PC-9 (cell line): Measurements from ENCODE around the gene ZNF3. TPM values are rescaled to one million over a fixed set of nuclear protein-coding genes. Genes with fewer than 3 reads are reported as not detected.

Experiments
- BruUV-seq: library from RNA; stranded (reverse); fragments of 400-500 nt; replicated peaks from 2 replicates; lab custom pipeline; 2021; lab: Mats Ljungman, UMichigan
- CTCF ChIA-PET: fragments of 300-600 bp; sonication (Branson Sonifier 250); formaldehyde crosslinking; loops from one replicate; lab custom pipeline; 2022; ENCODE audit warnings: antibody characterized with exemption; lab: Charles Lee
- POLR2A ChIA-PET: fragments of 300-600 bp; sonication (Branson Sonifier 250); formaldehyde crosslinking; loops from one replicate; lab custom pipeline; 2022; ENCODE audit warnings: antibody characterized with exemption; ENCODE audit not compliant: unreplicated experiment; lab: Charles Lee
- DNase-seq, 2 experiments: peaks; one replicate each; pipeline versions ENCODE4 v3.0.0 to v3.0.0-alpha.2; 2015 to 2022; ENCODE audit warnings: mixed read lengths in 1 of 2
- H2AFZ ChIP-seq: fragments of 200-600 bp; sonication (generic); 2 replicates; pipeline ENCODE4 v1.8.1; 2017; ENCODE audit warnings: antibody characterized with exemption
- H3F3A ChIP-seq: fragments of 200-600 bp; sonication (generic); 2 replicates; pipeline ENCODE4 v1.8.1; 2017; ENCODE audit warnings: antibody characterized with exemption, mild to moderate bottlenecking, low read depth; ENCODE audit not compliant: insufficient read depth
- H3K27ac ChIP-seq: fragments of 200-600 bp; sonication (generic); 2 replicates; pipeline ENCODE4 v1.6.1; 2016; ENCODE audit warnings: mixed run types
- H3K27me3 ChIP-seq: fragments of 200-600 bp; sonication (generic); 2 replicates; pipeline ENCODE4 v1.6.1; 2016; ENCODE audit warnings: low read depth, mixed run types; ENCODE audit not compliant: insufficient read depth
- H3K36me3 ChIP-seq: fragments of 200-600 bp; sonication (generic); 2 replicates; pipeline ENCODE4 v1.6.1; 2016; ENCODE audit warnings: low read depth, mixed run types
- H3K4me1 ChIP-seq: fragments of 200-600 bp; sonication (generic); replicated peaks from 2 replicates; pipeline ENCODE4 v1.6.1; 2016; ENCODE audit warnings: mixed run types; ENCODE audit not compliant: insufficient read depth
- H3K4me2 ChIP-seq: fragments of 200-600 bp; sonication (generic); 2 replicates; pipeline ENCODE4 v1.6.1; 2017; ENCODE audit warnings: mixed run types
- H3K4me3 ChIP-seq: fragments of 200-600 bp; sonication (generic); 2 replicates; pipeline ENCODE4 v1.6.1; 2016; ENCODE audit warnings: mixed run types
- H3K79me2 ChIP-seq: fragments of 200-600 bp; sonication (generic); 2 replicates; pipeline ENCODE4 v1.6.1; 2017; ENCODE audit warnings: low read depth, mixed run types
- H3K9me2 ChIP-seq: fragments of 200-600 bp; sonication (generic); 2 replicates; pipeline ENCODE4 v1.8.1; 2017; ENCODE audit warnings: mild to moderate bottlenecking; ENCODE audit not compliant: insufficient read depth
- H3K9me3 ChIP-seq: fragments of 200-600 bp; sonication (generic); 2 replicates; pipeline ENCODE4 v1.8.1; 2016; ENCODE audit warnings: low read depth; ENCODE audit not compliant: insufficient read depth
- H4K20me1 ChIP-seq: fragments of 200-600 bp; sonication (generic); 2 replicates; pipeline ENCODE4 v1.8.1; 2017; ENCODE audit not compliant: insufficient read depth
- EZH2 ChIP-seq: fragments of 200-600 bp; sonication (generic); IDR thresholded peaks from 2 replicates; pipeline ENCODE4 v1.8.0; 2017; ENCODE audit warnings: antibody characterized with exemption, low read depth
- intact Hi-C: fragments of 100-400 bp; cut with micrococcal nuclease; formaldehyde crosslinking; loops from one replicate; pipeline ENCODE4 v1.10.0; 2022; ENCODE audit not compliant: unreplicated experiment
- total RNA-seq: library from RNA; stranded (reverse); gene quantifications from 2 replicates; pipeline ENCODE4 v1.2.3, GENCODE V29; 2021
- TF ChIP-seq, protein P1 (sequence below): fragments of 200-600 bp; sonication (generic); conservative IDR thresholded peaks from 2 replicates; pipeline ENCODE4 v1.6.1; 2017; ENCODE audit warnings: mixed run types, antibody characterized with exemption, mild to moderate bottlenecking, moderate library complexity

The ZNF3 gene
- total RNA-seq, 1 experiment from 2014 or later, result 39.0 TPM

DNA sequence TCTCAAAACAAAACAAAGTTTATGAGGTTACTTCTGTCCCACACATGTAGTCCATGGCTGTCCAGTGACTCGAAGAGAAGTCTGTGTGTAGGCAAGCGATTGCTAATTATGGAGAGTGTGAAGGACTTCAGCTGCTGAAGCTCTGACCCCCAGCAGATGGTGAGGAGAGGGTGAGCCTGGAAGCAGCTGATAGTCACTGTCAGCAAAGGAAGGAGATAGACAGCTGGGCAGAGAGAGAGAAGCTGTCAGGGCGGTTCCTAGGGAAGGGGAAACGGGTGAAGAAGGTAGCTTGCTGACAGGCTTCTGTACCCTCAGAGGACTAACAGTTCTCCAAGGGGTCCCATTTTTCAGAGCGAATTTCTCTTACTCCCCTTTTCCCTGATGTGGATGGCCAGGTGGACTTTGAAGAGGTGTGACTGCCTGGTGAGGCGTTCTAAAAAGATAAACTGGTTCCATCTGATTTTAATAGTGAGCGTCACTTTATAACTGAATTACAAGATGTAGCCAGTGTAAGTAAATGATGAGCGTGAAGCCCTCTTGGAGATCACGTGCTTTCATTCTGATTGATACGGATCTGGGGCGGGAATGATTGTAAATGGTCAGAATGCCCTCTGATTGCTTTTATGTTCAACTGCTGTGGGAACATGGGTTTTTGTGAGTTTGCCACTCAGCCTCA lies 19.9 kb downstream of the ZNF3 start:
- TF ChIP-seq, protein P1, sequence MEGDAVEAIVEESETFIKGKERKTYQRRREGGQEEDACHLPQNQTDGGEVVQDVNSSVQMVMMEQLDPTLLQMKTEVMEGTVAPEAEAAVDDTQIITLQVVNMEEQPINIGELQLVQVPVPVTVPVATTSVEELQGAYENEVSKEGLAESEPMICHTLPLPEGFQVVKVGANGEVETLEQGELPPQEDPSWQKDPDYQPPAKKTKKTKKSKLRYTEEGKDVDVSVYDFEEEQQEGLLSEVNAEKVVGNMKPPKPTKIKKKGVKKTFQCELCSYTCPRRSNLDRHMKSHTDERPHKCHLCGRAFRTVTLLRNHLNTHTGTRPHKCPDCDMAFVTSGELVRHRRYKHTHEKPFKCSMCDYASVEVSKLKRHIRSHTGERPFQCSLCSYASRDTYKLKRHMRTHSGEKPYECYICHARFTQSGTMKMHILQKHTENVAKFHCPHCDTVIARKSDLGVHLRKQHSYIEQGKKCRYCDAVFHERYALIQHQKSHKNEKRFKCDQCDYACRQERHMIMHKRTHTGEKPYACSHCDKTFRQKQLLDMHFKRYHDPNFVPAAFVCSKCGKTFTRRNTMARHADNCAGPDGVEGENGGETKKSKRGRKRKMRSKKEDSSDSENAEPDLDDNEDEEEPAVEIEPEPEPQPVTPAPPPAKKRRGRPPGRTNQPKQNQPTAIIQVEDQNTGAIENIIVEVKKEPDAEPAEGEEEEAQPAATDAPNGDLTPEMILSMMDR, result no peak
- TF ChIP-seq EZH2, result no peak
- no peak for DNase-seq
- Histone ChIP-seq H3K27ac (no peak overlapping the region), H3K36me3 (peaks cover 11% of the 10 kb centered on the region; the same call in 1 of the 2 replicates), H3K27me3 (no peaks in the 10 kb centered on the region), H3F3A (0 out of 2 replicates have a peak, but pooled peaks cover 6% of the 10 kb centered on the region), H2AFZ (no peak overlapping the region), H3K4me3 (no peak overlapping the region), H3K9me2 (no peaks in the 10 kb centered on the region), H3K4me1 (no peaks in the 10 kb centered on the region), H4K20me1 (no peaks in the 10 kb centered on the region), H3K4me2 (no peak overlapping the region), H3K9me3 (no peaks in the 10 kb centered on the region), H3K79me2 (no peaks in the 10 kb centered on the region)
- POLR2A ChIA-PET, result interaction anchor here (0.6 kb wide), 1 partner anchor 35 kb away, joined by 9 read pairs; no protein-coding TSS in a partner anchor
- intact Hi-C loops, result no loop called here
- CTCF ChIA-PET, result no interaction called here
- BruUV-seq, result no TSS peak

DNA sequence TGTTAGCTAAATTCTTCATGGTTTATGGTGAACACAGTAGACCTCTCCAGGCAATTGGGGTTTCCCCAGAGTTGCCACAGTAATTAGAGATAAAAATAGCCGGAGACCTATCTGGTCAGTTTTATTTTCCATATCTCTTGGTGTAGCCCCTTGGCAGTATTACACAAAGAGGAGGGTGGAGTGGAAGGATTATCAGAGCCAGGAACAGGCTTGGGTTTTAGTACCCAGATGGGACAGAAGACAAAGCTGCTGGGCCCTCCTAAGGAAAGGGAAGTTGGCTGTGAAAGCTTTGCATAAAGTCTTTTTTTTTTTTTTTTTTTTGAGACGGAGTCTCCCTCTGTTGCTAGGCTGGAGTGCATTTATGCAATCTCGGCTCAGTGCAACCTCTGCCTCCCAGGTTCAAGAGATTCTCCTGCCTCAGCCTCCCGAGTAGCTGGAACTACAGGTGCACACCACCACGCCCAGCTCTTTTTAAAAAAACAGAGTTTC lies 22.2 kb downstream of the ZNF3 start:
- H4K20me1 ChIP-seq, result no peaks in the 10 kb centered on the region

DNA sequence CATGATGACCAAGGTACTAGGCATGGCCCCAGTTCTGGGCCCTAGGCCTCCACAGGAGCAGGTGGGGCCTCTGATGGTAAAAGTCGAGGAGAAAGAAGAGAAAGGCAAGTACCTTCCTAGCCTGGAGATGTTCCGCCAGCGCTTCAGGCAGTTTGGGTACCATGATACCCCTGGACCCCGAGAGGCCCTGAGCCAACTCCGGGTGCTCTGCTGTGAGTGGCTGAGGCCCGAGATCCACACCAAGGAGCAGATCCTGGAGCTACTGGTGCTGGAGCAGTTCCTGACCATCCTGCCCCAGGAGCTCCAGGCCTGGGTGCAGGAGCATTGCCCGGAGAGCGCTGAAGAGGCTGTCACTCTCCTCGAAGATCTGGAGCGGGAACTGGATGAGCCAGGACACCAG lies 24.5 kb downstream of the ZNF3 start:
- H3K9me3 ChIP-seq, result no peaks in the 10 kb centered on the region
- CTCF ChIA-PET, result no interaction called here
- no peaks in the 10 kb centered on the region for H3K27me3 ChIP-seq
- TF ChIP-seq EZH2, result no peak
- TF ChIP-seq, protein P1, result no peak
- no peak overlapping the region for H2AFZ ChIP-seq
- no TSS peak for BruUV-seq
- no peaks in the 10 kb centered on the region for H4K20me1 ChIP-seq
- H3K9me2 ChIP-seq, result no peaks in the 10 kb centered on the region
- no peaks in the 10 kb centered on the region for H3K79me2 ChIP-seq
- H3K4me1 ChIP-seq, result no peaks in the 10 kb centered on the region
- H3K4me3 ChIP-seq, result no peak overlapping the region
- no peak for DNase-seq
- H3F3A ChIP-seq, result no peaks in the 10 kb centered on the region; the same call in 1 of the 2 replicates
- H3K27ac ChIP-seq, result no peak overlapping the region
- 0 out of 2 replicates have a peak, but pooled peaks cover 8% of the 10 kb centered on the region for H3K36me3 ChIP-seq
- intact Hi-C loops, result no loop called here
- POLR2A ChIA-PET, result no interaction called here
- H3K4me2 ChIP-seq, result no peak overlapping the region

More for the DNA sequence above, 22.2 kb downstream of the ZNF3 start:
- Histone ChIP-seq H2AFZ (no peak overlapping the region), H3K36me3 (0 out of 2 replicates have a peak, but pooled peaks cover 8% of the 10 kb centered on the region), H3K27ac (no peak overlapping the region), H3K79me2 (no peaks in the 10 kb centered on the region), H3K4me1 (no peaks in the 10 kb centered on the region), H3F3A (no peaks in the 10 kb centered on the region), H3K4me2 (no peak overlapping the region), H3K9me3 (no peaks in the 10 kb centered on the region), H3K4me3 (no peak overlapping the region), H3K9me2 (no peaks in the 10 kb centered on the region), H3K27me3 (no peaks in the 10 kb centered on the region)
- no peak for TF ChIP-seq EZH2
- TF ChIP-seq, protein P1, result no peak
- no TSS peak for BruUV-seq
- DNase-seq, result no peak
- intact Hi-C loops, result no loop called here
- POLR2A ChIA-PET, result interaction anchor here (0.6 kb wide), 1 partner anchor 11 kb away, joined by 3 read pairs; no protein-coding TSS in a partner anchor
- CTCF ChIA-PET, result interaction anchor here (0.7 kb wide), 2 partner anchors 457 to 1670 kb away, joined by 3 read pairs; no protein-coding TSS in a partner anchor
